ENCODE measurements around the gene CHKA. TPM values are rescaled to one million over a fixed set of nuclear protein-coding genes. Genes with fewer than 3 reads are reported as not detected.

Gene CHKA
- total RNA-seq, 1 donor from 2014 or later = 60.4 TPM

GRCh38 chr11:68140496-68141245 is 19.5 kb upstream of the CHKA start:
- Mint-ChIP-seq H3K9me3 (ENCODE audit: low read depth) (peaks cover 11% of the 10 kb centered on the region), H3K4me3 (ENCODE audit: low read depth) (no peak overlapping the region), H3K27me3 (no peaks in the 10 kb centered on the region), H3K27ac (no peak overlapping the region), H3K36me3 (ENCODE audit: insufficient read depth) (peaks cover 8% of the 10 kb centered on the region), H3K4me1 (ENCODE audit: low read depth) (peaks cover 13% of the 10 kb centered on the region)
- no peak for TF ChIP-seq CTCF (IDR thresholded peaks at IDR 0.05; ENCODE audit: unreplicated experiment)
- DNase-seq (ENCODE audit: low spot score, unreplicated experiment) = no peak

DNA sequence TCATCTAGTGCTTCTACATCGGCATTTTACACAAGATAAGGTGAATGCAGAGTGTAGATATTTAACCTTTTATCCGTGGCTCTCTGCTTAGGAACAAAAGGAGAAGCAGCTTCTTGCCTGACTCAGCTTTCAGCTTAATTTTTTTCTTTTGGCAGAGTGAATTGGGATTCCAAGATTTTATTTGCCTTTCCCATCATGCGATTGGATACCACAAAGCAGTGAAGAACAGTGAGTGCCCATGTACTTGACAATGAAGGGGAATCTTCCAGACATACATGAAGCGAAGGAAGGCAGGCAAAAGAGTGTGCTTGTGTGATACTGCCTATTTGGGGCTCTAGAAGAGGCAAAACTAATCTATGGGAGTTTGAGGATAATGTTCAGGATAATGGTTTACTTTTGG is 17.0 kb upstream of the CHKA start:
- Mint-ChIP-seq H3K36me3 (ENCODE audit: insufficient read depth) (peaks cover 15% of the 10 kb centered on the region), H3K4me1 (ENCODE audit: low read depth) (peaks cover 11% of the 10 kb centered on the region), H3K27ac (peak overlapping the region; percentile 94), H3K27me3 (no peaks in the 10 kb centered on the region), H3K9me3 (ENCODE audit: low read depth) (peaks cover 23% of the 10 kb centered on the region), H3K4me3 (ENCODE audit: low read depth) (peak overlapping the region; percentile 35)
- no peak for DNase-seq (ENCODE audit: low spot score, unreplicated experiment)
- TF ChIP-seq CTCF (IDR thresholded peaks at IDR 0.05; ENCODE audit: unreplicated experiment) = no peak

DNA sequence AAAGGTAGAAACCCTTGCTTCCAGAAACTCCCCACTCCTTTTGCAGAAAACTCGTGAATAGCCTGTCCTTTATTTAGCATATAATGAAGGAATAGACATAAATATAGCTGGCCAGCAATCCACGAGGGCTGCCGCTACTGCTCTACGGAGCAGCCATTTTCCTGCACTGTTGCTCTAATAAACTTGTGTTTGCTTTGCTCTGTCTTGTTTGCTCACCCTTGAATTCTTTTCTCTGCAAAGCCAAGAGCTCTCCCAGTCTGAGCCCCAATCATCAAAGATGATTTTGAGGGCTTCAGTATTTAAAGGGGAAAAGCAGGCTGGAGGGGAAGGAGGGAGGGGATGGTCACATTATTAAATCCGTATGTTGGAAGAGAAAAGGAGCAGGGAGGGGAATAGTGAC is 16.6 kb upstream of the CHKA start:
- peaks cover 11% of the 10 kb centered on the region for H3K4me1 Mint-ChIP-seq (ENCODE audit: low read depth)
- H3K27me3 Mint-ChIP-seq = no peaks in the 10 kb centered on the region
- DNase-seq (ENCODE audit: low spot score, unreplicated experiment) = no peak
- no peak for TF ChIP-seq CTCF (IDR thresholded peaks at IDR 0.05; ENCODE audit: unreplicated experiment)
- H3K27ac Mint-ChIP-seq = peak overlapping the region; percentile 94
- peak overlapping the region; percentile 35 for H3K4me3 Mint-ChIP-seq (ENCODE audit: low read depth)
- H3K9me3 Mint-ChIP-seq (ENCODE audit: low read depth) = peaks cover 23% of the 10 kb centered on the region
- peaks cover 15% of the 10 kb centered on the region for H3K36me3 Mint-ChIP-seq (ENCODE audit: insufficient read depth)

DNA sequence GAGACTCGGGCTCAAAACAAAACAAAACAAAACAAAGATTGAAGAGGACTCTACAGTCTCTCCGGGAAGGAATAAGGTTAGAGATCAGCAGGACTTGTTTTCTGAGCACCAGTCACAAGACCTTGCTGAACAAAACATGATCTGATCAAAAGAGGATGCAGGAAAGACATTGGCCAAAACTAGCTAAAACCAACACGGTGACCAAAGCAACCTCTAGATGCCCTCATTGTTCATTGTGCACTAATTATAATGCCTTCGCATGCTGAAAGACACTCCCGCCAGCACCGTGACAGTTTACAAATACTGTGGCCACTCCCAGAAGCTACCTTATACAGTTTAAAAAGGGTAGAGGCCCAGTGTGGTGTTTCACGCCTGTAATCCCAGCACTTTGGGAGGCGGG is 15.7 kb upstream of the CHKA start:
- peaks cover 11% of the 10 kb centered on the region for H3K4me1 Mint-ChIP-seq (ENCODE audit: low read depth)
- H3K27ac Mint-ChIP-seq = peak overlapping the region; percentile 86
- no peak overlapping the region for H3K4me3 Mint-ChIP-seq (ENCODE audit: low read depth)
- peaks cover 30% of the 10 kb centered on the region for H3K9me3 Mint-ChIP-seq (ENCODE audit: low read depth)
- TF ChIP-seq CTCF (IDR thresholded peaks at IDR 0.05; ENCODE audit: unreplicated experiment) = no peak
- DNase-seq (ENCODE audit: low spot score, unreplicated experiment) = no peak
- peaks cover 21% of the 10 kb centered on the region for H3K36me3 Mint-ChIP-seq (ENCODE audit: insufficient read depth)
- no peaks in the 10 kb centered on the region for H3K27me3 Mint-ChIP-seq

- Mint-ChIP-seq H3K27ac (peak overlapping the region; percentile 63), H3K27me3 (no peaks in the 10 kb centered on the region), H3K4me3 (ENCODE audit: low read depth) (no peak overlapping the region), H3K9me3 (ENCODE audit: low read depth) (peaks cover 31% of the 10 kb centered on the region), H3K36me3 (ENCODE audit: insufficient read depth) (peaks cover 21% of the 10 kb centered on the region), H3K4me1 (ENCODE audit: low read depth) (peaks cover 11% of the 10 kb centered on the region)
- no peak for DNase-seq (ENCODE audit: low spot score, unreplicated experiment)
- TF ChIP-seq CTCF (IDR thresholded peaks at IDR 0.05; ENCODE audit: unreplicated experiment) = no peak
Measured at GRCh38 chr11:68135161-68135560, 14.0 kb upstream of the CHKA start.
